Ecto neural progenitor cell (in vitro differentiated cells): ENCODE data around the gene FAM98A.
A peak's percentile ranks its signal among the peaks of the same experiment; 100 is the strongest.

Experiments used
- DNase-seq: peaks from one replicate; pipeline ENCODE4 v3.0.0-alpha.2; 2018; ENCODE audit warnings: low spot score

Gene FAM98A

GRCh38 chr2:33599175-33599942, at the start of gene FAM98A:
Gene FAM98A, minus strand, starts transcription at chr2:33599299. Its CDS starts 78 bp downstream, at chr2:33599221.
- DNase-seq: peak; percentile 98

GRCh38 chr2:33645861-33646260, 46.8 kb upstream of the FAM98A start:
- DNase-seq: no peak

GRCh38 chr2:33644215-33644614, 45.1 kb upstream of the FAM98A start:
- DNase-seq: no peak

GRCh38 chr2:33636001-33636400, 36.9 kb upstream of the FAM98A start:
- DNase-seq: no peak

- DNase-seq: no peak
These were observed 35.3 kb upstream of the FAM98A start for GRCh38 chr2:33634261-33634910.

GRCh38 chr2:33633315-33633714, 34.2 kb upstream of the FAM98A start:
- DNase-seq: no peak

GRCh38 chr2:33632831-33633230, 33.7 kb upstream of the FAM98A start:
- no peak for DNase-seq

GRCh38 chr2:33628031-33628827, 29.1 kb upstream of the FAM98A start:
- DNase-seq: no peak

GRCh38 chr2:33619028-33619427, 19.9 kb upstream of the FAM98A start:
- DNase-seq: no peak

- DNase-seq: no peak
These were observed 18.9 kb upstream of the FAM98A start for GRCh38 chr2:33617989-33618388.

- DNase-seq: no peak
These were observed 18.3 kb upstream of the FAM98A start for GRCh38 chr2:33617401-33617800.

GRCh38 chr2:33616873-33617272, 17.8 kb upstream of the FAM98A start:
- DNase-seq: no peak

- no peak for DNase-seq
These were observed 15.1 kb upstream of the FAM98A start for GRCh38 chr2:33614190-33614589.

- DNase-seq: no peak
These were observed 8.8 kb upstream of the FAM98A start for GRCh38 chr2:33607905-33608304.

GRCh38 chr2:33607251-33607721, 8.2 kb upstream of the FAM98A start:
- no peak for DNase-seq

- no peak for DNase-seq
These were observed 7.5 kb upstream of the FAM98A start for GRCh38 chr2:33606622-33607021.

GRCh38 chr2:33606100-33606499, 7.0 kb upstream of the FAM98A start:
- no peak for DNase-seq

GRCh38 chr2:33605056-33605455, 6.0 kb upstream of the FAM98A start:
- DNase-seq: no peak

- DNase-seq: no peak
These were observed 4.3 kb upstream of the FAM98A start for GRCh38 chr2:33603416-33603815.

GRCh38 chr2:33602201-33602830, 3.2 kb upstream of the FAM98A start:
- DNase-seq: no peak

GRCh38 chr2:33599943-33600192, 769 bp upstream of the FAM98A start:
- DNase-seq: no peak

- DNase-seq: peak; percentile 64
These were observed 431 bp downstream of the FAM98A start for GRCh38 chr2:33598561-33599174.
